Nephron progenitor cell (in vitro differentiated cells): ENCODE results near the gene SORL1.

Experiments
- DNase-seq: peaks from one replicate; pipeline ENCODE4 v3.0.0; 2021
- H3K27ac Mint-ChIP-seq: 2 replicates; pipeline ENCODE4 v1.8.0; 2021; ENCODE audit warnings: mild to moderate bottlenecking, moderate library complexity, mixed read lengths
- H3K27me3 Mint-ChIP-seq: 2 replicates; pipeline ENCODE4 v1.8.0; 2021; ENCODE audit warnings: mild to moderate bottlenecking, low read depth, mixed read lengths; ENCODE audit not compliant: poor library complexity
- H3K36me3 Mint-ChIP-seq: 2 replicates; pipeline ENCODE4 v1.8.0; 2021; ENCODE audit warnings: low read depth, mixed read lengths
- H3K4me1 Mint-ChIP-seq: 2 replicates; pipeline ENCODE4 v1.8.0; 2021; ENCODE audit warnings: mixed read lengths
- H3K4me3 Mint-ChIP-seq: 2 replicates; pipeline ENCODE4 v1.8.0; 2021; ENCODE audit warnings: mild to moderate bottlenecking, moderate library complexity, mixed read lengths
- H3K9me3 Mint-ChIP-seq: 2 replicates; pipeline ENCODE4 v1.8.0; 2021; ENCODE audit warnings: mild to moderate bottlenecking, moderate library complexity, mixed read lengths
- TF ChIP-seq, protein P1 (sequence below): fragments of 200-600 bp; sonication (generic); IDR thresholded peaks from 2 replicates; pipeline ENCODE4 v1.5.0; 2021; ENCODE audit warnings: antibody characterized with exemption

Gene SORL1

GRCh38 chr11:121538054-121538453 lies 85.9 kb downstream of the SORL1 start:
- Mint-ChIP-seq H3K36me3 (peaks cover 41% of the 10 kb centered on the region), H3K27me3 (peaks cover 3% of the 10 kb centered on the region), H3K4me1 (no peaks in the 10 kb centered on the region), H3K4me3 (no peak overlapping the region), H3K27ac (no peak overlapping the region), H3K9me3 (no peaks in the 10 kb centered on the region)
- TF ChIP-seq, protein P1, sequence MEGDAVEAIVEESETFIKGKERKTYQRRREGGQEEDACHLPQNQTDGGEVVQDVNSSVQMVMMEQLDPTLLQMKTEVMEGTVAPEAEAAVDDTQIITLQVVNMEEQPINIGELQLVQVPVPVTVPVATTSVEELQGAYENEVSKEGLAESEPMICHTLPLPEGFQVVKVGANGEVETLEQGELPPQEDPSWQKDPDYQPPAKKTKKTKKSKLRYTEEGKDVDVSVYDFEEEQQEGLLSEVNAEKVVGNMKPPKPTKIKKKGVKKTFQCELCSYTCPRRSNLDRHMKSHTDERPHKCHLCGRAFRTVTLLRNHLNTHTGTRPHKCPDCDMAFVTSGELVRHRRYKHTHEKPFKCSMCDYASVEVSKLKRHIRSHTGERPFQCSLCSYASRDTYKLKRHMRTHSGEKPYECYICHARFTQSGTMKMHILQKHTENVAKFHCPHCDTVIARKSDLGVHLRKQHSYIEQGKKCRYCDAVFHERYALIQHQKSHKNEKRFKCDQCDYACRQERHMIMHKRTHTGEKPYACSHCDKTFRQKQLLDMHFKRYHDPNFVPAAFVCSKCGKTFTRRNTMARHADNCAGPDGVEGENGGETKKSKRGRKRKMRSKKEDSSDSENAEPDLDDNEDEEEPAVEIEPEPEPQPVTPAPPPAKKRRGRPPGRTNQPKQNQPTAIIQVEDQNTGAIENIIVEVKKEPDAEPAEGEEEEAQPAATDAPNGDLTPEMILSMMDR = no peak
- DNase-seq = no peak

GRCh38 chr11:121539000-121539399 lies 86.9 kb downstream of the SORL1 start:
- Mint-ChIP-seq H3K9me3 (no peaks in the 10 kb centered on the region), H3K27ac (no peak overlapping the region), H3K4me3 (no peak overlapping the region), H3K4me1 (no peaks in the 10 kb centered on the region), H3K36me3 (peaks cover 50% of the 10 kb centered on the region), H3K27me3 (peaks cover 3% of the 10 kb centered on the region)
- no peak for DNase-seq
- TF ChIP-seq, protein P1 = no peak

DNA sequence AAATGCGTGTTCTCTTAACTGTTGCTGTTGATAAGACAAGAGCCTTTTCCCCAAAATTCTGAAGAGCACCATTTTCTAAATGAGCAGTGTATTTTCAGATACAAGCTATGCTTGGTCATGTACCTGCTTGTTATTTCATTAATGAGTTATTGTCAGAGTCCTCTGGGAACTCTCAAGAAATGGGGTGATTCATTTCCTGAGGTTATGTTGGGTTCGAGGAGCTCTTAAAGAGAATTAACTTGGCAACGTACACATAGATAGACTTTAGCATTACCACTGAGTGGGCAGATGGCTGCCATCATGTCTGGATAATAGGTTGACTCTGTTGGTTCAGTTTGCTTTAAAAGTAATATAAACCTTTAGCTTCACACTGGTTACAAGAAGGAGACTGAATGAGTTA lies 88.5 kb downstream of the SORL1 start:
- no peak for DNase-seq
- Mint-ChIP-seq H3K36me3 (peaks cover 58% of the 10 kb centered on the region), H3K4me1 (no peaks in the 10 kb centered on the region), H3K27ac (no peak overlapping the region), H3K9me3 (no peaks in the 10 kb centered on the region), H3K4me3 (no peak overlapping the region), H3K27me3 (peaks cover 3% of the 10 kb centered on the region)
- TF ChIP-seq, protein P1 = no peak

DNA sequence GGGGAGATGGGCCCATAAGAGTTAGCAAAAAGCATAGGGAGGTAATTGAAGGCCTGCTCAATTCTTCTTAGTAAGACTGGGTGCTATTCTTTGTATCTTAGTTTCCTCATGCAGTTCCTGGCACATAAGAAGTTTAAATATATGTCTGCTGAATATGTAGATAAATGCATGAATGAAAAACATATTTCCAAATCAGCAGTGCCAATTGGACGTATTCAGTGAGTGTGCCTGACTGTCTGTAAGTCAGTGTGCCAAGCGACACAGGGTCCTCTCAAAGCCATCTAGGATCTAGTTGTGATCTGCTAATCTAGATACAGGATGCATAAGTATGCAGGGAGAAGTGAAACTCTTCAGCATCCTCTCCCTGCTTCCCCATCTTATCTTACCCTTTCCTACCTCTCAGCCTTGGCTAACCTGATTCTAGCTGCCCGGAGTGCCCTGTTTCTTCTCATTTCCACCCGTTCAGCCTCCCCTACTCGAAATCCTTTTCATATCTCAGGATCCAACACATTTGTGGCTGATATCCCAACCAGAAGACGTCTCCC lies 91.8 kb downstream of the SORL1 start:
- Mint-ChIP-seq H3K4me1 (no peaks in the 10 kb centered on the region), H3K9me3 (no peaks in the 10 kb centered on the region), H3K27me3 (peaks cover 3% of the 10 kb centered on the region), H3K36me3 (peaks cover 68% of the 10 kb centered on the region), H3K27ac (no peak overlapping the region), H3K4me3 (no peak overlapping the region)
- TF ChIP-seq, protein P1 = no peak
- no peak for DNase-seq

DNA sequence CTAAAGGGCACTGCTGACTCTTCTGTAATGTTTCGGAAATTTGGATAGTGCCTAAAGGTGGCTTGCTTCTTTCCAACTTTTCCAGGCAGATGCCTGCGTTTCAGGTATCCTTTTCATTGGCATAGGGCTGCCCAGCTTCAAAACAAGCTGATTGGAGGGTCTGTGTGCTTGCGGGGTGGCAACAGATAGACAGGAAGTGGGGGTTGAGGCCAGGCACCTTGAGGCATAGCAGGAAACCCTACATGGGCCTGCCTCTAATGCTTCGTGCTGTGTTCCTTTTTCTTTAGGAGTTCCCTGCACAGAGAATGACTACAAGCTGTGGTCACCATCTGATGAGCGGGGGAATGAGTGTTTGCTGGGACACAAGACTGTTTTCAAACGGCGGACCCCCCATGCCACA lies 92.8 kb downstream of the SORL1 start:
- peaks cover 67% of the 10 kb centered on the region for H3K36me3 Mint-ChIP-seq

DNA sequence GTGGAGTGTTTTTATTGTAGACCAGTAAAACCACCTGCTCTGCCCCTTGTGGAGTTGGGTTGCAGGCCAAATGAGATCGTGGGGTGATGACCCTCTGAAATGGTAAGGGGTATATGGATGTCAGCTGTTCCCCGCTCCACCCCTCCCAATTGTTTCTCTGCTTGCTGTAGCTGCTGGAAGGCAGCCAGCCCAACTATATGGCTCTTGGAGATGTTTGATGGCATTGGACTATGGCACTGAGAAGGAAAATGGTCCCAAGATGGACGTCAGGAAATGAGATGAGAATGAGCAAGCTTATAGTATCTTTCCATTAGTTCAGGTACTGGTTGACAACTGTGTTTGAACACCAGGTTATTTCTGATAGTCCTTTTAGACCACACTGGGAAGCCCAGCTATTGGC lies 95.5 kb downstream of the SORL1 start:
- TF ChIP-seq, protein P1 = no peak
- Mint-ChIP-seq H3K36me3 (peaks cover 58% of the 10 kb centered on the region), H3K4me1 (peaks cover 9% of the 10 kb centered on the region), H3K27me3 (no peaks in the 10 kb centered on the region), H3K9me3 (no peaks in the 10 kb centered on the region), H3K4me3 (no peak overlapping the region), H3K27ac (no peak overlapping the region)
- DNase-seq = no peak

More for the DNA sequence above, 92.8 kb downstream of the SORL1 start:
- TF ChIP-seq, protein P1 = no peak
- H3K27me3 Mint-ChIP-seq = peaks cover 3% of the 10 kb centered on the region
- H3K4me3 Mint-ChIP-seq = no peak overlapping the region
- no peak overlapping the region for H3K27ac Mint-ChIP-seq
- DNase-seq = no peak
- no peaks in the 10 kb centered on the region for H3K4me1 Mint-ChIP-seq
- H3K9me3 Mint-ChIP-seq = no peaks in the 10 kb centered on the region
